Fibroblast of lung (primary cell): ENCODE data around the gene KRT20. TPM values are rescaled to one million over a fixed set of nuclear protein-coding genes. Genes with fewer than 3 reads are reported as not detected.

ENCODE experiments used
- DNase-seq, 2 donors: peaks; one replicate each; pipeline versions ENCODE4 v3.0.0 to v3.0.0-alpha.2; 2010; ENCODE audit warnings: low read depth in 2 of 2
- H2AFZ ChIP-seq: 2 replicates; pipeline ENCODE4 v1.5.1; 2012; ENCODE audit warnings: low read length, control low read depth, inconsistent platforms
- H3K27ac ChIP-seq: 2 replicates; pipeline ENCODE4 v1.5.1; 2011; ENCODE audit warnings: low read length, control low read depth; ENCODE audit not compliant: insufficient read depth
- H3K27me3 ChIP-seq: 2 replicates; pipeline ENCODE4 v1.5.1; 2011; ENCODE audit warnings: mild to moderate bottlenecking, low read length; ENCODE audit not compliant: control insufficient read depth, insufficient read depth
- H3K36me3 ChIP-seq: 2 replicates; pipeline ENCODE4 v1.5.1; 2011; ENCODE audit warnings: low read length; ENCODE audit not compliant: control insufficient read depth, insufficient read depth
- H3K4me1 ChIP-seq: 2 replicates; pipeline ENCODE4 v1.5.1; 2011; ENCODE audit warnings: low read length; ENCODE audit not compliant: control insufficient read depth, insufficient read depth; ENCODE audit errors: extremely low read depth
- H3K4me2 ChIP-seq: 2 replicates; pipeline ENCODE4 v1.5.1; 2011; ENCODE audit warnings: low read length, control low read depth; ENCODE audit not compliant: insufficient read depth; ENCODE audit errors: extremely low read depth
- H3K4me3 ChIP-seq, 4 experiments: fragments of 200-600 bp in 1 of 4; sonication (generic) in 1 of 4; replicated peaks in 1 of 4; 2 replicates each; pipeline ENCODE4 v1.5.1; 2011 to 2016; ENCODE audit warnings: low read length in 4 of 4, low read depth in 3 of 4, mild to moderate bottlenecking in 3 of 4, control low read depth in 2 of 4, inconsistent platforms in 1 of 4, mixed read lengths in 1 of 4; ENCODE audit not compliant: insufficient read depth in 1 of 4; ENCODE audit errors: control extremely low read depth in 1 of 4
- H3K79me2 ChIP-seq: 2 replicates; pipeline ENCODE4 v1.5.1; 2012; ENCODE audit warnings: mild to moderate bottlenecking, low read length, inconsistent platforms; ENCODE audit not compliant: control insufficient read depth, insufficient read depth
- H3K9ac ChIP-seq: 2 replicates; pipeline ENCODE4 v1.5.1; 2011; ENCODE audit warnings: mild to moderate bottlenecking, low read length, control low read depth; ENCODE audit not compliant: insufficient read depth
- H3K9me3 ChIP-seq: 2 replicates; pipeline ENCODE4 v1.5.1; 2012; ENCODE audit warnings: low read depth, low read length; ENCODE audit not compliant: control insufficient read depth, insufficient read depth
- H4K20me1 ChIP-seq: 2 replicates; pipeline ENCODE4 v1.5.1; 2011; ENCODE audit warnings: low read length; ENCODE audit not compliant: control insufficient read depth, insufficient read depth; ENCODE audit errors: extremely low read depth
- EZH2 ChIP-seq: IDR thresholded peaks from 2 replicates; pipeline ENCODE4 v1.5.1; 2012; ENCODE audit warnings: low read length, control low read depth, mild to moderate bottlenecking; ENCODE audit errors: missing control alignments
- polyA plus RNA-seq, 2 donors: library from polyadenylated mRNA; depleted of rRNA in 1 of 2; stranded (reverse) in 1 of 2; unstranded in 1 of 2; fragments of >200 nt; gene quantifications; 2 replicates each; pipeline ENCODE4 v1.2.1, GENCODE V29; 2011 to 2012; ENCODE audit warnings: missing spikeins in 1 of 2
- total RNA-seq: library from RNA; depleted of rRNA; stranded (reverse); fragments of >200 nt; gene quantifications from 2 replicates; pipeline ENCODE4 v1.2.1, GENCODE V29; 2014
- TF ChIP-seq, protein P1 (sequence below), 2 donors: IDR thresholded peaks in 1 of 2; conservative IDR thresholded peaks in 1 of 2; 1 replicate in 1 of 2; 2 replicates in 1 of 2; pipeline ENCODE4 v1.5.1; 2011 to 2012; ENCODE audit warnings: low read length in 2 of 2, control low read depth in 1 of 2, inconsistent platforms in 1 of 2, low read depth in 1 of 2, mild to moderate bottlenecking in 1 of 2

The KRT20 gene
- total and polyA plus RNA-seq, 2 donors (not counting 1 experiment from before 2014, with no cell fraction given) = not detected

DNA sequence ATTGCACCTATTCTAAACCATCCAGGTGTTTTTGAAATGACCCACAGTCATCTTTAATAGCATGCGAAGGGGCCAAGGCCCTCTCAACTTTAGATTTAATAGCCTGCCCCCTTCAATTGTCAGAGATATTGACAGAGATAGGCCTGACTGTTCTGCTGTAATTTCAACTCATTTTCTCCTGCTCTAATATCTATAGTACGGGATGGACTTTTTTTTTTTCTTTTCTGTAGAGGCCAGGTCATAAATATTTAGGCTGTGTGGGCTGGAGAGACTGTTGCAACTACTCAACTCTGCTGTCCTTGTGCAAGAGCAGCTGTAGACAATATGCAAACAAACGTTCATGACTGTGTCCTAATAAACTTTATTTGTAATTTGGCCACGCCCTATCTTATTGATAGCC is 24.7 kb upstream of the KRT20 start:
- H3K4me1 ChIP-seq = peaks cover 12% of the 10 kb centered on the region
- TF ChIP-seq, protein P1, sequence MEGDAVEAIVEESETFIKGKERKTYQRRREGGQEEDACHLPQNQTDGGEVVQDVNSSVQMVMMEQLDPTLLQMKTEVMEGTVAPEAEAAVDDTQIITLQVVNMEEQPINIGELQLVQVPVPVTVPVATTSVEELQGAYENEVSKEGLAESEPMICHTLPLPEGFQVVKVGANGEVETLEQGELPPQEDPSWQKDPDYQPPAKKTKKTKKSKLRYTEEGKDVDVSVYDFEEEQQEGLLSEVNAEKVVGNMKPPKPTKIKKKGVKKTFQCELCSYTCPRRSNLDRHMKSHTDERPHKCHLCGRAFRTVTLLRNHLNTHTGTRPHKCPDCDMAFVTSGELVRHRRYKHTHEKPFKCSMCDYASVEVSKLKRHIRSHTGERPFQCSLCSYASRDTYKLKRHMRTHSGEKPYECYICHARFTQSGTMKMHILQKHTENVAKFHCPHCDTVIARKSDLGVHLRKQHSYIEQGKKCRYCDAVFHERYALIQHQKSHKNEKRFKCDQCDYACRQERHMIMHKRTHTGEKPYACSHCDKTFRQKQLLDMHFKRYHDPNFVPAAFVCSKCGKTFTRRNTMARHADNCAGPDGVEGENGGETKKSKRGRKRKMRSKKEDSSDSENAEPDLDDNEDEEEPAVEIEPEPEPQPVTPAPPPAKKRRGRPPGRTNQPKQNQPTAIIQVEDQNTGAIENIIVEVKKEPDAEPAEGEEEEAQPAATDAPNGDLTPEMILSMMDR (conservative IDR thresholded peaks at IDR 0.05 in 1 of 2, IDR thresholded peaks at IDR 0.05 in 1 of 2; ENCODE audit: low read depth in 1 of 2, low read length in 2 of 2) = no peak
- TF ChIP-seq EZH2 = no peak
- no peak overlapping the region for H2AFZ ChIP-seq
- no peak overlapping the region for H3K4me3 ChIP-seq
- H3K36me3 ChIP-seq = no peaks in the 10 kb centered on the region
- peak overlapping the region; percentile 4 for H3K4me2 ChIP-seq
- no peaks in the 10 kb centered on the region for H3K27me3 ChIP-seq
- peak; percentile 60 to 84 for DNase-seq
- no peak overlapping the region for H3K9ac ChIP-seq
- peak overlapping the region; percentile 74 for H3K27ac ChIP-seq
- H3K79me2 ChIP-seq = no peaks in the 10 kb centered on the region
- H4K20me1 ChIP-seq = no peaks in the 10 kb centered on the region
- no peaks in the 10 kb centered on the region for H3K9me3 ChIP-seq

DNA sequence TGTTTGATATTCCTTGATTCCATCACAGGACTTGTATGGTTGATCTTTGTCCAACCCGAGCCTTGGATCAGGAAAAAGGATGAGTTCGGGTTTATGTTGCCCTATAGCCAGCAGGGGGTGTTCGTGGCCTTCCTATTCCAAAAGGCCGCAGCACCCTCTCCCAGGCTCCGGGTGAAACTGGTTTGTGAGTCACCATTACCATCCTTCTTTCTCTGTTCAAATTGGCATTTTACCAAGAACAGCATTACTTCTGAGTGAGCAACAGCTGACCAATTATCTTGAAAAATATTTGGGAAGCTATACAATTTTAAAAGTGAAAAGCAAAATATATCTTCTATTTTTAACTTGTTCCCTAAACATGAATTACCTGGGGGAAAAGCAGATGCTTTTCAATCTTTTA is 24.3 kb upstream of the KRT20 start:
- Histone ChIP-seq H4K20me1 (no peaks in the 10 kb centered on the region), H3K27ac (peak overlapping the region; percentile 74), H3K4me2 (no peak overlapping the region), H3K36me3 (no peaks in the 10 kb centered on the region), H3K9me3 (no peaks in the 10 kb centered on the region), H3K27me3 (no peaks in the 10 kb centered on the region), H2AFZ (no peak overlapping the region), H3K9ac (no peak overlapping the region), H3K79me2 (no peaks in the 10 kb centered on the region), H3K4me1 (peaks cover 10% of the 10 kb centered on the region), H3K4me3 (no peak overlapping the region)
- peak; percentile 94 to 95 for DNase-seq
- TF ChIP-seq, protein P1 (conservative IDR thresholded peaks at IDR 0.05 in 1 of 2, IDR thresholded peaks at IDR 0.05 in 1 of 2; ENCODE audit: low read depth in 1 of 2, low read length in 2 of 2) = peak; percentile 72 to 82
- TF ChIP-seq EZH2 = no peak

DNA sequence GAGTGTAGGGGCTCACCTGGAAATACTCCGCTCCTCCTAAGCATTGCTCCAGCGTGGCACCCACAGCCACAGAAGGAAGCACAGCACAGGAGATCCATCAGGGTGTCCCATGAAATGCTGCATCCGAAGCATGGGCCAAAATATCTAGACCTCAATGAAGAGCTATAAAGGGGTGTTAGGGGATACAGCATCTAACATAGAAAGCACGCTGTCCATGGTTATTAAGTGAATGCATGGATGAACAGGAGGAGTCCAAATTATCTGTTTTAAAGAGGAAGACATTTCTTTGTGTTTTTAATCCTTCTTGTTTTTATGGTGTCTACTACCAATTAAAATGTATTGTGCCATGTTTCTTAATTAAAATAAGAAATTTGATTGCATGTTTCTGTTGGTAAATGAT is 21.6 kb upstream of the KRT20 start:
- Histone ChIP-seq H3K9me3 (no peaks in the 10 kb centered on the region), H3K79me2 (no peaks in the 10 kb centered on the region), H3K27ac (no peak overlapping the region), H3K27me3 (no peaks in the 10 kb centered on the region), H4K20me1 (no peaks in the 10 kb centered on the region), H3K4me1 (peaks cover 17% of the 10 kb centered on the region), H3K36me3 (no peaks in the 10 kb centered on the region), H3K9ac (no peak overlapping the region), H2AFZ (no peak overlapping the region), H3K4me3 (no peak overlapping the region), H3K4me2 (no peak overlapping the region)
- no peak for TF ChIP-seq EZH2
- TF ChIP-seq, protein P1 (conservative IDR thresholded peaks at IDR 0.05 in 1 of 2, IDR thresholded peaks at IDR 0.05 in 1 of 2; ENCODE audit: low read depth in 1 of 2, low read length in 2 of 2) = no peak
- no peak for DNase-seq
